SK-N-SH (cell line): ENCODE measurements around the gene DGKZ. TPM values are rescaled to one million over a fixed set of nuclear protein-coding genes. Genes with fewer than 3 reads are reported as not detected.

ENCODE experiments used
- CTCF ChIA-PET: fragments of 300-600, 350-600 bp; formaldehyde crosslinking; extraction: SDS; loops from one replicate; lab custom pipeline; 2021; lab: Yijun Ruan, JAX
- POLR2A ChIA-PET: fragments of 350-600 bp; sonication (Branson Sonifier 250); formaldehyde crosslinking; extraction: SDS; loops from one replicate; lab custom pipeline; 2020; ENCODE audit warnings: antibody characterized with exemption, inconsistent platforms; lab: Yijun Ruan, JAX
- DNase-seq: peaks from one replicate; pipeline ENCODE4 v3.0.0; 2012
- H2AFZ ChIP-seq: fragments of 200-600 bp; sonication (generic); 2 replicates; pipeline ENCODE4 v1.8.1; 2016; ENCODE audit warnings: antibody characterized with exemption, mild to moderate bottlenecking, low read depth
- H3F3A ChIP-seq: fragments of 200-600 bp; sonication (generic); replicated peaks from 2 replicates; pipeline ENCODE3; 2016; ENCODE audit warnings: antibody characterized with exemption, mild to moderate bottlenecking; ENCODE audit not compliant: insufficient read depth
- H3K27ac ChIP-seq, 2 experiments: fragments of 200-500 bp in 1 of 2; fragments of 200-600 bp in 1 of 2; sonication (Bioruptor generic) in 1 of 2; sonication (generic), shearing (Covaris generic) in 1 of 2; 2 replicates each; pipeline versions ENCODE4 v1.5.1 to v1.6.1; 2014 to 2016; ENCODE audit warnings: low read depth in 2 of 2, inconsistent platforms in 1 of 2, low read length in 1 of 2, mild to moderate bottlenecking in 1 of 2, mixed read lengths in 1 of 2
- H3K27me3 ChIP-seq: fragments of 200-600 bp; sonication (generic), shearing (Covaris generic); 2 replicates; pipeline ENCODE4 v1.6.1; 2016; ENCODE audit warnings: mixed run types; ENCODE audit not compliant: insufficient read depth
- H3K36me3 ChIP-seq, 2 experiments: fragments of 200-500 bp in 1 of 2; fragments of 200-600 bp in 1 of 2; sonication (Bioruptor generic) in 1 of 2; sonication (generic) in 1 of 2; replicated peaks in 1 of 2; 2 replicates each; pipeline versions ENCODE3 to v1.5.1; 2014 to 2016; ENCODE audit warnings: low read length in 1 of 2, mild to moderate bottlenecking in 1 of 2; ENCODE audit not compliant: insufficient read depth in 2 of 2, control insufficient read depth in 1 of 2
- H3K4me1 ChIP-seq, 2 experiments: fragments of 200-500 bp in 1 of 2; fragments of 200-600 bp in 1 of 2; sonication (Bioruptor generic) in 1 of 2; sonication (generic), shearing (Covaris generic) in 1 of 2; 2 replicates each; pipeline versions ENCODE4 v1.5.1 to v1.6.1; 2014 to 2016; ENCODE audit warnings: low read depth in 1 of 2, low read length in 1 of 2, mixed run types in 1 of 2; ENCODE audit not compliant: insufficient read depth in 2 of 2, control insufficient read depth in 1 of 2
- H3K4me2 ChIP-seq: fragments of 200-600 bp; sonication (generic), shearing (Covaris generic); 2 replicates; pipeline ENCODE4 v1.6.1; 2017; ENCODE audit warnings: mixed run types
- H3K4me3 ChIP-seq, 2 experiments: fragments of 200-500 bp in 1 of 2; fragments of 200-600 bp in 1 of 2; sonication (Bioruptor generic) in 1 of 2; sonication (generic), shearing (Covaris generic) in 1 of 2; 2 replicates each; pipeline versions ENCODE4 v1.5.1 to v1.8.1; 2014 to 2016; ENCODE audit warnings: low read depth in 2 of 2, inconsistent platforms in 1 of 2, low read length in 1 of 2, mild to moderate bottlenecking in 1 of 2, mixed read lengths in 1 of 2, moderate library complexity in 1 of 2
- H3K79me2 ChIP-seq: fragments of 200-600 bp; sonication (generic); 2 replicates; pipeline ENCODE4 v1.8.1; 2017; ENCODE audit warnings: mild to moderate bottlenecking; ENCODE audit not compliant: insufficient read depth
- H3K9ac ChIP-seq: fragments of 200-600 bp; sonication (generic); 2 replicates; pipeline ENCODE4 v1.6.1; 2017; ENCODE audit warnings: mixed run types
- H3K9me2 ChIP-seq: fragments of 200-600 bp; sonication (generic); 2 replicates; pipeline ENCODE4 v1.6.1; 2017; ENCODE audit warnings: mixed run types
- H3K9me3 ChIP-seq: fragments of 200-600 bp; sonication (generic); 2 replicates; pipeline ENCODE4 v1.6.1; 2017; ENCODE audit warnings: mixed run types, mild to moderate bottlenecking, moderate library complexity
- H4K20me1 ChIP-seq: fragments of 200-600 bp; sonication (generic); 2 replicates; pipeline ENCODE4 v1.6.1; 2017; ENCODE audit warnings: mild to moderate bottlenecking, mixed run types; ENCODE audit not compliant: insufficient read depth
- GABPA ChIP-seq: IDR thresholded peaks from 2 replicates; pipeline ENCODE4 v1.4.0; 2012; ENCODE audit warnings: low read depth, mild to moderate bottlenecking
- MEF2A ChIP-seq: IDR thresholded peaks from 2 replicates; pipeline ENCODE4 v1.4.0; 2012; ENCODE audit warnings: low read depth, borderline replicate concordance
- MXI1 ChIP-seq: IDR thresholded peaks from 2 replicates; pipeline ENCODE4 v1.6.1; 2012; ENCODE audit warnings: mild to moderate bottlenecking, low read depth, low read length, improper control_type of control experiment
- NFIC ChIP-seq: IDR thresholded peaks from 2 replicates; pipeline ENCODE4 v1.4.0; 2012; ENCODE audit warnings: borderline replicate concordance
- POLR2AphosphoS5 ChIP-seq: IDR thresholded peaks from 2 replicates; pipeline ENCODE4 v1.6.1; 2012; ENCODE audit warnings: low read depth, low read length
- RCOR1 ChIP-seq: fragments of 150-350 bp; IDR thresholded peaks from 2 replicates; pipeline ENCODE4 v1.6.1; 2017; ENCODE audit warnings: antibody characterized with exemption, low read length
- REST ChIP-seq: IDR thresholded peaks from 2 replicates; pipeline ENCODE4 v1.6.1; 2012; ENCODE audit warnings: mild to moderate bottlenecking, low read depth, low read length, moderate library complexity
- TCF12 ChIP-seq: IDR thresholded peaks from 2 replicates; pipeline ENCODE4 v1.4.0; 2012
- USF1 ChIP-seq: IDR thresholded peaks from 2 replicates; pipeline ENCODE4 v1.4.0; 2012; ENCODE audit warnings: low read depth, borderline replicate concordance
- WGBS: methylation state at CpG from one replicate; pipeline ENCODE4 v1.1.6; 2017; ENCODE audit warnings: low lambda C conversion rate; 5-methylcytosine and 5-hydroxymethylcytosine counted together
- polyA plus RNA-seq, 3 experiments: library from polyadenylated mRNA; depleted of rRNA; stranded (reverse); fragments of >200 nt; gene quantifications; 2 replicates each; pipeline ENCODE4 v1.2.3, GENCODE V29; 2012
- TF ChIP-seq, protein P1 (sequence below): fragments of 150-350 bp; IDR thresholded peaks from 2 replicates; pipeline ENCODE4 v1.6.1; 2017; ENCODE audit warnings: antibody characterized with exemption, low read length, low read depth, borderline replicate concordance
- TF ChIP-seq, protein P2 (sequence below): IDR thresholded peaks from 2 replicates; pipeline ENCODE4; 2012

The DGKZ gene
- polyA plus RNA-seq, 1 of the 3 experiments (the other 2 are of a cell fraction): 33.2 TPM

DNA sequence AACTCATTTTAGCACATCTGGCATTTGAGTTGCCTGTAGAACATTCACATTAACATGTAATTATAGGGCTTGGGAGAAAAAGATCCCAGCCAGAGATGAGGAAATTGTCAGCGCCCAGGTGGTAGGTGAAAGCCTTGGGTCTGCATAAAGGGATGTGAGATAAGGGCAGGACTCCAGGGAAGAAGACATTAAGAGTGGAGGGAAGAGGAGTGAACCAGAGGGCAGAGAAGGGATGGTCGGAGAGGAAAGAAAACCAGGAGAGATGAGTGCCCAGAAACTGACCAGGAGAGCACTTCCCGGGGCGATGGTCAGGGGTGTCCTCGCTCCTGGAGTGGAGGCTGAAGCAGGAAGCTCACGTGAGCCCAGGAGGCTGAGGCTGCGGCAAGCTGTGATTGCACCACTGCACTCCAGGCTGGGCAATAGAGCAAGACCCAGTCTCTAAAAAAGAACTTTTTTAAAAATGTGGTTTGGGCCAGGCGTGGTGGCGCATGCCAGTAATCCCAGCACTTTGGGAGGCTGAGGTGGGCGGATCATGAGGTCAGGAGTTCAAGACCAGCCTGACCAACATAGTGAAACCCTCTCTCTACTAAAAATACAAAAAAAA, 20.3 kb upstream of the DGKZ start (continued):
- TF ChIP-seq REST: no peak
- TF ChIP-seq USF1: no peak

GRCh38 chr11:46327829-46328228, 19.4 kb upstream of the DGKZ start:
- Histone ChIP-seq H3K27me3 (peaks cover 10% of the 10 kb centered on the region), H3K9me3 (no peaks in the 10 kb centered on the region), H4K20me1 (no peaks in the 10 kb centered on the region), H3F3A (peaks cover 10% of the 10 kb centered on the region), H3K36me3 (no peaks in the 10 kb centered on the region), H3K4me3 (no peak overlapping the region), H3K4me1 (peaks cover 5 to 15% of the 10 kb centered on the region in 2 experiments; a peak in 2 of 4 replicates), H3K79me2 (no peaks in the 10 kb centered on the region), H2AFZ (no peak overlapping the region), H3K9ac (no peak overlapping the region), H3K27ac (no peak overlapping the region), H3K9me2 (no peaks in the 10 kb centered on the region), H3K4me2 (no peak overlapping the region)
- DNase-seq: no peak
- CTCF ChIA-PET: interaction anchor here (1.0 to 1.5 kb wide), 5 partner anchors 9 to 41 kb away, joined by 3 to 5 read pairs (median 3); no protein-coding TSS in a partner anchor
- 89% methylated on average over 7 of the region's 8 CpGs for WGBS
- TF ChIP-seq RCOR1 (no peak), NFIC (no peak), TCF12 (no peak), GABPA (no peak), MXI1 (no peak), MEF2A (no peak), POLR2AphosphoS5 (no peak)
- TF ChIP-seq, protein P1, sequence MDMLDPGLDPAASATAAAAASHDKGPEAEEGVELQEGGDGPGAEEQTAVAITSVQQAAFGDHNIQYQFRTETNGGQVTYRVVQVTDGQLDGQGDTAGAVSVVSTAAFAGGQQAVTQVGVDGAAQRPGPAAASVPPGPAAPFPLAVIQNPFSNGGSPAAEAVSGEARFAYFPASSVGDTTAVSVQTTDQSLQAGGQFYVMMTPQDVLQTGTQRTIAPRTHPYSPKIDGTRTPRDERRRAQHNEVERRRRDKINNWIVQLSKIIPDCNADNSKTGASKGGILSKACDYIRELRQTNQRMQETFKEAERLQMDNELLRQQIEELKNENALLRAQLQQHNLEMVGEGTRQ: no peak
- TF ChIP-seq, protein P2, sequence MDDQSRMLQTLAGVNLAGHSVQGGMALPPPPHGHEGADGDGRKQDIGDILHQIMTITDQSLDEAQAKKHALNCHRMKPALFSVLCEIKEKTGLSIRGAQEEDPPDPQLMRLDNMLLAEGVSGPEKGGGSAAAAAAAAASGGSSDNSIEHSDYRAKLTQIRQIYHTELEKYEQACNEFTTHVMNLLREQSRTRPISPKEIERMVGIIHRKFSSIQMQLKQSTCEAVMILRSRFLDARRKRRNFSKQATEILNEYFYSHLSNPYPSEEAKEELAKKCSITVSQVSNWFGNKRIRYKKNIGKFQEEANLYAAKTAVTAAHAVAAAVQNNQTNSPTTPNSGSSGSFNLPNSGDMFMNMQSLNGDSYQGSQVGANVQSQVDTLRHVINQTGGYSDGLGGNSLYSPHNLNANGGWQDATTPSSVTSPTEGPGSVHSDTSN: no peak
- POLR2A ChIA-PET: no interaction called here
